Activated CD4-positive, CD25-positive, alpha-beta regulatory T cell treated with anti-CD3 and anti-CD28 coated beads, Interleukin-2, amount 50 U/mL, for 16 hours (primary cell): ENCODE results near the gene MRPL39.

Source experiments
- DNase-seq: peaks from one replicate; pipeline ENCODE4 v3.0.0-alpha.2; 2020; ENCODE audit warnings: low read depth, low spot score

Gene MRPL39

DNA sequence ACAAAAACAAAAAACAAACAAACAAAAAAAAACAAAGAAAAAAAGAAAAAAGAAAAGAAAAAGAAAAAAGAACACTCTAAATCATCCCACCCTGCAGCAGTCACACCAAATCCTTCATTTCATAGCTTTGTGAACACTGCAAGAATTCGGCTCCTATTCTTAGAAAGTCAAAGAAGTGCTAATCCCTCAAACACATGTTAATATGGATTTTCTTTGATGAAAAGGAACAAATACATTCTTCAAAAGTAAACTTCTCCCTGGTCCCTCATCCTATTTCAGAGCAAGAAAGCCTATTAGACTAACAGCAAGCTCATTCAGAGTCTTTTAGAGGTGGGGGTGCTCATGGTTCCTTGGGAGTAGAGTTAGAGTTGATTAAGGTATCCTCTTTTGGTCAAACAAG, 7.2 kb upstream of the MRPL39 start:
- no peak for DNase-seq

DNA sequence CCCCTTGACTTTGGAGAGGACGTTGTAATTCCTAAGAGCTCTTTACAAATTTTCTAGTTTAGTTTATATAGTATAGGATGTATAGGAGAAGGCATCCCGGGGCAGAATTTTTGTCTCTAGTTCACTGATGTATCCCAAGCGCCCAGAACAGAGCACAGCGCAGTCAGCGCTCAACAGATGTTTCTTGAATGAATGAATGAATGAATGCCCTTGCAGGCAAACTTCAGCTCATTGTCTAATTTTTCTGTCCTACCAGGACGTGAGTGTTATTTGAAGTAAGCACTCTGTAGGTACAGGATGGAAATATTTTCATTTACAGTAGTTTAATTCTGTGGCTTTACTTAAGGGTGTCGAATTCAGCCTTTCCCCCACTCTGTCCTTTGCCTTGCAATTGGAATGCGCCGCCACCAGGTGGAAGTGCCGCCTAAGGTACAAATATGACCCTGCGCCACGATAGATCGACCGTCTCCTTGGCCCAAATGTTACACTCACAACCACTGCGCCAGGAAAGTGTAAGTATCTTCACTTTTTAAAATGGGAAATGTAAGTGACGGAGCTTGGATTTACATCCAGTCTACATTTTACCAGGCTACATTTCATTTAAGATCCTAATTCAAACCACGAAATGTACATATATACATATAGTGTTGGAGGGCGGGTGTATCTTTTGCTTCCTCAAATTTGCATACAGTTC, 910 bp upstream of the MRPL39 start:
- peak; percentile 57 for DNase-seq

DNA sequence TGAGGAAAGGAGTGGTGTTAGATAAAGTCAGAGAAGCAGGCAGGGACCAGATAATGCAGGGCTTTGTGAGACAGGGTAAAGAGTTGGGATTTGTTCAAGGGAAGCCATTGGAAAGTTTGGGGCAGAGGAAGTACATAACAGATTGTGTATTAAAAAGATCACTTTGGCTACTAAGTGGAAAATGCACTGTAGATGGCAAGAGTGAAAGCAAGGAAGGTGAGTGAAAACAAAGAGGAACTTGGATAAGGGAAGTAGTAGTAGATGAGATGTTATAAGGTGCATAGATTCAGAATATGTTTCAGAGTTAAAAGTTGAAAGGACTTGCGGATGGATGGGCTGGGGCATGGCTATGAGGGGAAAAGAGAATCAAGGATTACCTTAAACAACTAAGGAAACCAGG, 17.4 kb downstream of the MRPL39 start:
- DNase-seq, result no peak

DNA sequence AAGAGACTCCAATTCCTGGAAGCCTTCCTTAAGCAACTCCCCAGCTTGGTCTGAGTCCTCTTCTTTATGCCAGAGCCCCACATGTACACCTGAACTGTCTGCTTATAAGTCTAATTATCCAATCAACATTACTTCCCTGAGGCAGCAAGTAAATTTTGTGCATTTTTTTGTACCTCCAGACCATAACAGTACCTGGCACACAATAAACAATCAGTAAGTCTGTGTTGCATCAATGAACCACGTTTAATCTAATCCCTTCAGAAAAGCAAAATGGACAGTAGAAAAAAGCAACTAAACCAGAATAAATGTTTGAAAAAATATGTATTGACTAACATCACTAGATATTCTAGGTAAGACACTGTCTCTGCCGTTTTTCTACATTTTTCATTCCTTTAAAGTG, 20.5 kb downstream of the MRPL39 start:
- DNase-seq, result no peak

DNA sequence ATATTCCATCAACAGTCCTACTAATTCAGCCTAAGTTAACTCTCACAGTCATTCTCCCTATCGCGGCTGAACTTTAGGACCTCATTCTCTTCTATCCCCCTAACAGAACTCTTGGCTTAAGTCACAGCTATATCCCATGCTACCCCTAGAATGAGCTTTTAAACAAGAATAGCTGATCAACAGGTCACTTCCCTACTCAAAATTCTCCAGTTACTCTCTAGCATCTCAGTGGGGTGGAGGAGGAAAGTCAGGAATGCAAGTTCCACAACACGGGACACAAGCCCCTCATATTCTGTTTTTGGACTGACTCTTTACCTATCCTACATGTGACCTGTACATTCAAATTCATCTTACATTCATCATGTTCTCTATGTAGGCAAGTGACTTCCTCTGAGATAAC, 21.0 kb downstream of the MRPL39 start:
- DNase-seq, result no peak

DNA sequence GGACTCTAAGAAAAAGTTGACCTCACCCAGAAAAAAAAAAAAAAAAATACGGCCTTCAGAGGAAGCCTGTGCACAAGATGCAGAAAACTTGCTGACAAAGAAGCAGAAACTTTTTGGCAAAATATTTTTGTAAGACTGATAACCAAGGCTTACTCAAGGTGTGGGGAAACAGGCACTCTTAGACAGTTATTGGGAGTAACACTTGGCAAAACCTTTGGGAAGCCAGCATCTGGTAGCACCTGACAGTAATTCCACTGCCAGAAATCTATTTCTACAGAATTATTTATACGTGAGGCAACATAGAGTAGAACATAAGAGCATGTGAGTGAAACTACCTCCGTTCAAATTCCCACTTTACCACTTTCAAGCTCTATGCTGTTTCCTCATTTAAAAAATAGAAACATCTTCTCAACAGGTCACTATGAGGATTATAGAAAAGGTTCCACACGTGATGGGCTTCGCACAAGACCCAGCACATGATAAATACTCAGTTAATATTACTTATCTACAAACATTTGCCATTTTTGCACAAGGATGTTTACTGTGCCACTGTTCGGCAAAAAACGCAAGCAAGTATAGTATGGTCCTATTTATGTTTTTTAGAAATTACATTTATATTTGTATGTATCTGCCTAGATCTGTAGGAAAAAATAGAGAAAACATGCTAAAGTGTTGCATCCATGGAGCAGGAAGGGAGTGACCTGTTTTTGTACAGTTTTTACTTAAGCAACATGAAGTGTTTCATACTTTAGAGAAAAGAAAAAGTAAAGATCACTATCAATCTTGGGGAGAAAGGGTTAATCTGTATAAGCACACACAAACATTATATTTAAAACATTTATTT, 22.2 kb downstream of the MRPL39 start:
- no peak for DNase-seq

DNA sequence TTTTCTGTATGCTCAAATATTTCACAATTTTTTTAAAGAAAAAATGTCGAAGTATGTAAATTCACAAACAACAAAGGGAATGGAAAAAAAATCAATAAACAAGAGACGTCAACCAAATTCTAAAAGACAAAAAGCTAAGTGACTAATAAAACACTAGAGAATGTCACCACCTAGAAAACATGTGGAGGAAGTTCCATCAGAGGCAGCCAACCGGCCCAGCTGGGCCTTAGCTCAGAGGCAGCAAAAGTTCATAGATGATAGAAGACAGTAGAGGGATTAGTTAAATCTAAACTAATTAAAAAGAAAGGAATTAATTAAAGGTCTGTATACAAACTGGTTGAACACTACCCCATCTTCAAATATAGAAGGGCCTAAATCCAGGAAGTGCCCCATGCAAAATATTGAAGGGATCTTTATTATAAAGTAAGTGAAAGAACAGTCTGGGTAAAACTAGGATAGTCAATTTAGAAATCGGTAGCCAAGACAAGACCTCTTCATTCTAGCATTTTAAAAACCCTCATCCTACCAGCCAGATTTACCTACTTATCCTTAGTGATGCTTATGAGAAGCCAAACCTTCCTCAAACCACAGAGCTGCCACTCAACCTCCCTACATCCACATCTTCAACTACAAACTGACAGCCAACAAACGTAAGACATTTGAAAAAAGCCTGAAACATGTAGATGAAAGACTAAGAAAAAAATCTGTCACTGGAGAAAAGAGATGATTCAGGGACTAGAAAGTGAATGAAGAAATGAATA, 23.7 kb downstream of the MRPL39 start:
- no peak for DNase-seq

DNA sequence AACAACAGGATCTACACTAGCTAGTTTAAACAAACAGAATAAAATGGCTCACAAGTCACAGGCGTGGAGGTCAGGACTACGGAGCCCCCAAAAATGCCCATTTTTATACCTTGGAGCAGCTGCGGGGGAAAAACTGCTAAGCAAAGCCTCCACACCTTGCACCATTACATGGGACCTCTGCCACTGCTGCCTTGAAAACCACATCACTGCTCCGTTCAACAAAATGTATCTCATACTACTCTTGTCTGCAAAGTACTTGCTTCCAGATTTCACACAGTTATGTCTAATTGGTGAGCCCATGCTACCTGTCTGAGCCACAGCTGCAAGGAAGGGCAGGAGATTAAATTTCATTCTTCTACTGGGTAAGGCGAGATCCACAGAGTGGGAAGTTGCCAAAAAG, 24.4 kb downstream of the MRPL39 start:
- DNase-seq, result no peak

DNA sequence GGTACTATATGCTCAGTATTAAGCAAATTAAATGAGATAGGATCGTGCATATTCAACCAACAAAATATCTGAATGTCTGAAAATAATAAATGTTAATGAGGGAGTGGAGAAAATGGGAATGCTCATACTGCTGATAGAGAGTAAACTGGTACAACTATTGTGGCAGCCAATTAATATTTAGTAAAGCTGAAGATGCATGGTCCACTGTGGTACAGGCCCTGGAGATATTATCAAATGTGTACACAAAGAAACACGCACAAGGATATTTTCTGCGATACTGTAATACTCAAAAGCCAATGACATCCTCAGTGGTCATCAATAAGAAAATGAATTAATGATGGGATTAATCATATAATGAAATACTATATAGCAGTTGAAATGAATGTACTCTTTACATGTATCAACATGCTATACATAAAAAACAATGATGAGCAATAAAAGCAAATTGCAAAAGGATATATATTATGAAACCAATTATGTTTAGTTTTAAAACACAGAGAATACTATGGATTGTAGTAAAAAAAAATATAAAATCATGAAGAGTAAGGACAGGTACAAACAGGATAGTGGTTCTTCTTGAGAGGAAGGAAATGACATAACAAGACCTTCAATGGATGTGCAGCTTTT, 25.0 kb downstream of the MRPL39 start:
- DNase-seq, result no peak

DNA sequence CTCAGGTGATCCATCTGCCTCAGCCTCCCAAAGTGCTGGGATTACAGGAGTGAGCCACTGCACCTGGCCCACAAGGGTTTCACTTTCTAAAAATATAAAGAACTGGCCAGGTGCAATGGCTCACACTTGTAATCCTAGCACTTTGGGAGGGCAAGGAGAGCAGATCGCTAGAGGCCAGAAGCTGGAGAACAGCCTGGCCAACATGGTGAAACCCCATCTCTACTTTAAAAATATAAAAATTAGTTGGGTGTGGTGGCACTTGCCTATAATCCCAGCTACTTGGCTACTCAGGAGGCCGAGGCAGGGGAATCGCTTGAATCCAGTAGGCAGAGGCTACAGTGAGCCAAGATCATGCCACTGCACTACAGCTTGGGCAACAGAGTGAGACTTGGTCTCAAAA, 25.7 kb downstream of the MRPL39 start:
- DNase-seq, result no peak

DNA sequence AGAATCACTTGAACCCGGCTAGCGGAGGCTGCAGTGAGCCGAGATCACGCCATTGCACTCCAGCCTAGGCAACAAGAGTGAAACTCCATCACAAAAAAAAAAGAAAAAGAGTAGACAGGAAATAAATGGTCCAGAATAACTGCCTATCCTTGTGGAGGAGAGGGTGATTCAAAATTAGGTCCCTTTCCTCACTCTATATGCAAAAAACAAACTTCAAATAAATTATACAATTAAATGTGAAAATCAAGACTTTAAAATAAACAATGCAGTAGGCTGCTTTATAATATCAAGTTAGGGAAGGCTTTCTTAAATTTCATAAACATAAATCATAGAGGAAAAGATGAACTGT, 26.4 kb downstream of the MRPL39 start:
- no peak for DNase-seq

DNA sequence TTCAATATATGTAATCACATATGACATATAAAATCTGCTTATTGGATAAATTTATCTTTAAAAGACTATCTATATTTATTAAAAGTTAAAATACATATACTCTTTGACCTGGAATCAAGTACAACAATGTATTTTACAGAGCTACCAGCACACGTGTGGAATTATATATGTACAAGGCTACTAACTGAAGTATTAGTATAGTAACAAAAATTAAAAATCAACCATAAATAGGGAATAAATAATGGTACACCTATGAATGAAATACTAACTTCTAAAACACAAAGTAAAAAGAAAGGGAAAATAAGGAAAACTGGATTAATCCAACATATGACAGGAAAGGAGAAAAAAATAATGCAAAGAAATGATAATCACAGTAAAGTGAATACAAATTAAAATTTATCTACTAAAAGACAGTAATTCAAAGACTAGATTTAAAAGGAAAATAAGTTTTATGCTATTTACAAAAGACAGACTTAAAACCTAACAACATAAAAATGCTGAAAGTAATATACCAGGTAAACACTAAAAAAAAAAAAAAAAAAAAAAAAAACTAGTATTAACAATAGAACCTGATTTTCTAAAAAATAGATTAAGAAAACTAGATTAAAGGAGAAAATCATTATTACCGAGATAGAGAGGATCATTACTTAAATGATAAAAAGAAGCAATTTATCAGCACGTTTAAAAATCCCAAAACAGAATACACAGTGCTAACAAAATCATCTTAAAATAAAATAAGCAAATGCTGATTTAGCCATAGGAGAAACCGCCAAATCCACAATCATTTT, 27.9 kb downstream of the MRPL39 start:
- DNase-seq, result no peak

DNA sequence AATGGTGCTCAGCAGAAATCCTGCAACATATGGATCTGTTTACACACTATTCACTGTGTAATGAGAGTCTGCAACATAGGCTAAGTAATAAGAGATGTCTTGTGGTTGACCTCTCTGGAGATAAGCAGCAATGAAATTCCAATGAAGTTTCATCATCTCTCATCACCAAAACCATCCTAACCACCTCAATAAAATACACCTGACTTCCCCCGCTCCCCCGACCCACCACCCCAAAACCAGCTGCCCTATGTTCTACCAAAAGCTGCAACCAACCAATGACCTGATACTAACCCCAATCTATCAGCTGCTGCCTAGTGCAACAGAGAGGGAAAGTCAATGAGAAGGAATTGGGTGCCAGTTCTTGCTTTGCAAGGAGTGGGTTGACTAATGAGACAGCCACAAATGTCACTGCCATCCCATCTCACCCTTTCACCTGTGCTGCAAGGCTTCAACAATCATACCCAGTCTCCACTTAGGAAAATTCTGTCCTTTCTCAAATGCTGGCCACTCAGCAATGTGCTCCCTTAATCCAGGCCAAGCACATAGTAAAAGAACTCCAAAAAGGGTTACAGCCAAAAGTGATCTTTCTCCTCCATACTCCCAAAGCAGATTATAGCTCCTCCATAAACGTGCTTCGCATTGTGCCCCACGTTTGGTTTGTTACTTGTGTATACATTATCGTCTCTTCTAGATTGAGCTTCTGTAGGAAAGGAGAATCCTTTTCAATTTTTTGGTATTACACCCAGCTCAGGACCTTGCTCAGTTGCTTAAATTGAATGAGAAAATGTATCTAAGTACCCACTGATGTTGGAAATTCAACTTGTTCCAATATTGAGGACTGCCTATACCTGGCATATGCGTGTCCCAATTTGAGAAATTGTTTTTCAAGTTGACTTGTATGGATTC, 29.0 kb downstream of the MRPL39 start:
- DNase-seq, result no peak

DNA sequence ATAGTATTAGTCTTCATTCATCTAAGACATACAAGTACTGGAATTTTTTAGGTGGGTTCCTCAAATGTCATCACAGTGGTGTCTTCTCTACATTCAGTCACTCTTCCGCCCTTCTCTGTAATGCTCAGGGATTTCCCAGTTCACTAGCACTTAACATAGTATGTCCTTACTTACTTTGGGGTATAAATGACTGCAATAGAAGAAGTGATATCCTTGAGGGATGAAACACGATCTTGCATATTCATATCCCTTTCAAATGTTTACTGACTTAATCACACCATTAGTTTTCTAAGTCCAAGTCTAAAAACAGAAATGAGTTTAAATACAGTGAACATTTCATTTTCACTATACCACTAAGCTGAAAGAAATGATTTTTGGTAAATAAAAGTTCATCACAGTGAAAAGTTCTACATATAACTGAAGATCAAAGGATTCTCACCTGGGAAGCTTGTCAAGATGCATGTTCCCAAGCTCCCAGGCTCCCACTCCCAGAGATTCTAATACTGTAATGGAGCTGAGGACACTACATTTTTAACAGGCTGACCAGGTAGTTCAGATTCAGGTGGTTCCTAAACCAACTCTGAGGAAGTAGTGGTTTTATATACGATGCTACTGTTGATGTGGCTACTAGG, 29.7 kb downstream of the MRPL39 start:
- DNase-seq, result no peak

DNA sequence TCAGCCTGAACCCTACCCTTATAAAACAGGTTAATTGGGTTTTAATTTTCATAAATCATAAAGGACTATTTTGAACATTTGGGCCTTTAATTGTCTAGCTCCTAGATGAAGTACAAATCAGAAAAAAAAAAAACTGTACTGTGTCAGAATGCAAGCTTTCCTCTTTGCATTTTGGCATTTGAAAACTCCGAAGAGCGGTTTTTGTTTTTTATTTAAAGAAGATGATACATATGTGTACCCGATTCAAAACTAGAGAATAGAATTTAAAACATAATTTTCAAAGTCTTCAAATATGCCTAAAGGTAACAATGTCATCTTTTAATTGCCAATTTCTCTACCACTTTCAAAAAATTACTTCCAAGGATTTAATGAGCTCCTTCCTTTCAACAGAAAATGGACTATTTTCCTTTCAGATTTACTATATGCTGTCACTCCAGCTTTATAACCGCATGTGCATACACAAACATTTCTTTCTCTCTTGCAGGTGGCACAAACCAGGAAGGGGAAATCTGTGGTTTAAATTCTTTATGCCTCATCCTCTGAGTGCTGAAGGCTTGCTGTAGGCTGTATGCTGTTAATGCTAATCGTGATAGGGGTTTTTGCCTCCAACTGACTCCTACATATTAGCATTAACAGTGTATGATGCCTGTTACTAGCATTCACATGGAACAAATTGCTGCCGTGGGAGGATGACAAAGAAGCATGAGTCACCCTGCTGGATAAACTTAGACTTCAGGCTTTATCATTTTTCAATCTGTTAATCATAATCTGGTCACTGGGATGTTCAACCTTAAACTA, 33.7 kb downstream of the MRPL39 start:
- peak; percentile 52 for DNase-seq

DNA sequence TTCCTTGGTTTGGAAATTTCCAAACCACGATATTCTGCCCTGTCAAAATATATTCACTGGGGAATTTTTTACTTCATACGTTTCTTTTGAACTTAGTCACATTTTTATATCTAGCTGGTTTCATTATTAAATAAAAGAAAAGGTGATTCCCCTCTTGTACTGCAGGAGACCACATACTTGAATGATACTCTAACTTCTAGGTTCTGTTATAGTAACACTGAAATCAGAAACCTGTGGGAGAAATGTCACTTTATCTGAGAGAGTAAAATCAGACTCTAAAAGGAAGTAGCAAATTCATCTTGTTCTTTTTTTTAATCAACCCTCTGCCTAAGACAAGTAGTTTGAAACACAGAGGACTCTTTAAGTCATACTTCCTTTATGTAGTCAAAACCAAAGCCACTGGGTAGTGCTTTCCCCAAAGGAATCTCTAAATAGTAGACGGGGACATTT, 34.4 kb downstream of the MRPL39 start:
- DNase-seq, result no peak

DNA sequence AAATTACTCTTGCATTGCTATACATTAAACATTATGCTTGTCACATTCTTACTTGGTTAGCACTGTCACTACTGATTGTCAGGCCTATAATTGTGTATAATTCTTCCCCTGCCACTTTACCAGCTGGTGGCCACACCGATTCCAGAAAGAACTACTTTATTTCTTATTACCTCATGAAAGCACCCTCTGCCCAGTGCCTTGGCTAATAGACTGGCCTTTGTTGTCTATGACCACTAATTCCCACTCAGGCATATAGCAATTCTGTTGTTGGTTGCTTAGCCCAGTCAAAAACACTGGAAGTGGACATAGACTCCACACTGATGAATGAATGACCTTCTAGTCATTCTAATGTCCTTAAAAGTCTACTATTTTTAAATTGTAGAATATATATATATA, 35.6 kb downstream of the MRPL39 start:
- DNase-seq, result no peak

DNA sequence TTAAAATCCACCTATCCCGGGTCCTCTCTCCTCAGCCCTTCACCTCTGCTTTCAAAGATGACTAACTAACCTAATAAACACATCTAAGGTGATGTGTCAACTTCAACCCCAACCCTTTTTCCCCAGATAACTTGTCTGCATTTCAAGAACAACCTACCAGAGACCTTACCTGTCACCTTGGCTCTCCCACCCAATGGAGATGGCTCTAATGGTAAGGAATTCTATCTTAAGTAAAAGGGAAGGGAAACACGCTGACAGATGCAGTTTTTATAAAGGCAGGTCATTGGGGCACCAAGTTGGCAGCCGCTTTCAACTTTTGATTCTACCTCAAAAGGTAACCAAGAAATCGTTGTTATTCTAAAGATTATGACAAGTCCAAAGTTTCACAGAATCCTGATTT, 37.6 kb downstream of the MRPL39 start:
- DNase-seq, result no peak

DNA sequence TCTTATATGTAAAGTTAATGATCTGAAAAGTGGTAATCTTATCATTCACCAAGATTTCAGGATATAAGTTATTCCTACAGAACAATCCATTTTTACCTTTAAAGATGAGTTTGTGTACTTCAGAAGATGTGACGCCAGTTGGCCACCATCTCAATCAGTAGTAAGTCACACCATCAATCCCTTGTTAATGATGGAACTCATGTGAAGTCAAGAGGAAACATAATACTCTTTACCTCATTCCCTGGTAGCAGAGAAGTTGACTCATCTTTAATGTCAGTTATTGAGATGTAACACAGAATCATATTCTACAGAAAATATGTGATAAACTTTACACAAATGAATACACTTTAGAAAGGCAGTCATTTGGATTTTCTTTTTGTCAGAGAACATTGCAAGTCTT, 38.2 kb downstream of the MRPL39 start:
- no peak for DNase-seq
